Neural progenitor cell (in vitro differentiated cells): ENCODE data around the gene TMEM130. TPM values are rescaled to one million over a fixed set of nuclear protein-coding genes. Genes with fewer than 3 reads are reported as not detected.

ENCODE experiments used
- DNase-seq: peaks from one replicate; pipeline ENCODE4 v3.0.0-alpha.2; 2016; ENCODE audit warnings: low spot score
- H2AFZ ChIP-seq: fragments of 200-600 bp; sonication (generic); replicated peaks from 2 replicates; pipeline ENCODE4 v1.6.1; 2016; ENCODE audit warnings: antibody characterized with exemption
- H3F3A ChIP-seq: fragments of 200-600 bp; sonication (generic); 2 replicates; pipeline ENCODE4 v1.6.1; 2016; ENCODE audit warnings: antibody characterized with exemption, low read depth
- H3K27ac ChIP-seq: fragments of 200-600 bp; sonication (generic); 2 replicates; pipeline ENCODE4 v1.5.1; 2016; ENCODE audit warnings: mild to moderate bottlenecking
- H3K27me3 ChIP-seq: fragments of 200-600 bp; sonication (generic); 2 replicates; pipeline ENCODE4 v1.6.1; 2016; ENCODE audit warnings: mild to moderate bottlenecking, moderate library complexity
- H3K36me3 ChIP-seq: fragments of 200-600 bp; sonication (generic); 2 replicates; pipeline ENCODE4 v1.5.1; 2016
- H3K4me1 ChIP-seq: fragments of 200-600 bp; sonication (generic); 2 replicates; pipeline ENCODE4 v1.6.1; 2016; ENCODE audit warnings: mixed run types
- H3K4me2 ChIP-seq: fragments of 200-600 bp; sonication (generic); 2 replicates; pipeline ENCODE4 v1.6.1; 2016
- H3K4me3 ChIP-seq: fragments of 200-600 bp; sonication (generic); 2 replicates; pipeline ENCODE4 v1.5.1; 2016
- H3K79me2 ChIP-seq: fragments of 200-600 bp; sonication (generic); 2 replicates; pipeline ENCODE4 v1.6.1; 2016; ENCODE audit warnings: low read depth
- H3K9ac ChIP-seq: fragments of 200-600 bp; sonication (generic); 2 replicates; pipeline ENCODE4 v1.6.1; 2016
- H3K9me3 ChIP-seq: fragments of 200-600 bp; sonication (generic); 2 replicates; pipeline ENCODE4 v1.5.1; 2016; ENCODE audit warnings: low read depth
- H4K20me1 ChIP-seq: fragments of 200-600 bp; sonication (generic); 2 replicates; pipeline ENCODE4 v1.6.1; 2016; ENCODE audit warnings: low read depth
- H3K27ac Mint-ChIP-seq: 3 replicates; pipeline ENCODE4 v1.8.0; 2021; ENCODE audit warnings: mixed read lengths
- H3K27me3 Mint-ChIP-seq: 2 replicates; pipeline ENCODE4 v1.8.0; 2022; ENCODE audit warnings: low read depth, mild to moderate bottlenecking, inconsistent platforms, moderate library complexity, mixed read lengths; ENCODE audit not compliant: insufficient read depth
- H3K36me3 Mint-ChIP-seq: 3 replicates; pipeline ENCODE4 v1.8.0; 2021; ENCODE audit warnings: mixed read lengths
- H3K4me1 Mint-ChIP-seq: 3 replicates; pipeline ENCODE4 v1.8.0; 2021; ENCODE audit warnings: mixed read lengths
- H3K4me3 Mint-ChIP-seq: 3 replicates; pipeline ENCODE4 v1.8.0; 2021; ENCODE audit warnings: mild to moderate bottlenecking, moderate library complexity, mixed read lengths
- H3K9me3 Mint-ChIP-seq: 3 replicates; pipeline ENCODE4 v1.8.0; 2020; ENCODE audit warnings: mixed read lengths
- CTCF ChIP-seq: fragments of 200-600 bp; sonication (generic); IDR thresholded peaks from 2 replicates; pipeline ENCODE4 v1.5.1; 2017; ENCODE audit warnings: antibody characterized with exemption, mild to moderate bottlenecking
- EZH2 ChIP-seq: fragments of 200-600 bp; sonication (generic); IDR thresholded peaks from 2 replicates; pipeline ENCODE4 v1.6.1; 2017; ENCODE audit warnings: antibody characterized with exemption, mild to moderate bottlenecking, moderate library complexity
- EZH2phosphoT487 ChIP-seq: fragments of 200-600 bp; sonication (generic); IDR thresholded peaks from 2 replicates; pipeline ENCODE4 v1.6.1; 2017; ENCODE audit warnings: antibody characterized with exemption
- total RNA-seq: library from RNA; depleted of rRNA; stranded (reverse); fragments of >200 nt; gene quantifications from 2 replicates; pipeline ENCODE4 v1.2.3, GENCODE V29; 2015; ENCODE audit warnings: low replicate concordance

TMEM130 gene
- total RNA-seq, 1 donor from 2014 or later = 1.0 TPM

DNA sequence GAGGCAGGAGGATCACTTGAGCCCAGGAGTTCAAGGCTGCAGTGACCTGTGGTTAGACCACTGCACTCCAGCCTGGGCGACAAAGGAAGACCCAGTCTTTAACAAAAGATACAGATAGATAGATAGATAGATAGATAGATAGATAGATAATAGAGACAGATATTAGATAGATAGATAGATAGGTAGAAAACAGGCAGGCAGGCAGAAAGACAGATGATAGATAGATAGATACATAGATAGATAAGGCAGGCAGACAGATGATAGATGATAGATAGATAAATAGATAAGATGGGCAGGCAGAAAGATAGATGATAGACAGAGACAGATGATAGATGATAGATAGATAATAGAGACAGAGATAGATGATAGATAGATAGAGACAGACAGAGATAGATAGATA, 54.5 kb downstream of the TMEM130 start:
- Histone ChIP-seq H3K36me3 (no peaks in the 10 kb centered on the region), H3K79me2 (no peaks in the 10 kb centered on the region), H4K20me1 (no peaks in the 10 kb centered on the region), H3K4me1 (no peaks in the 10 kb centered on the region), H3K27ac (no peak overlapping the region), H3K27me3 (no peaks in the 10 kb centered on the region), H3K9me3 (no peaks in the 10 kb centered on the region), H3K4me2 (no peak overlapping the region), H3F3A (peaks cover 5% of the 10 kb centered on the region), H2AFZ (no peak overlapping the region), H3K4me3 (no peak overlapping the region), H3K9ac (no peak overlapping the region)
- Mint-ChIP-seq H3K27me3 (peaks cover 22% of the 10 kb centered on the region), H3K36me3 (no peaks in the 10 kb centered on the region), H3K4me1 (peaks cover 18% of the 10 kb centered on the region), H3K9me3 (peaks cover 8% of the 10 kb centered on the region), H3K27ac (no peak overlapping the region), H3K4me3 (no peak overlapping the region)
- TF ChIP-seq EZH2 (no peak), EZH2phosphoT487 (no peak), CTCF (no peak)
- DNase-seq = no peak

GRCh38 chr7:98811299-98811698, 58.5 kb downstream of the TMEM130 start:
- no peak for DNase-seq
- Histone ChIP-seq H3K36me3 (no peaks in the 10 kb centered on the region), H3K9me3 (no peaks in the 10 kb centered on the region), H3K27me3 (no peaks in the 10 kb centered on the region), H2AFZ (no peak overlapping the region), H3K4me2 (no peak overlapping the region), H3K4me1 (no peaks in the 10 kb centered on the region), H4K20me1 (no peaks in the 10 kb centered on the region), H3K79me2 (no peaks in the 10 kb centered on the region), H3K27ac (no peak overlapping the region), H3F3A (peaks cover 14% of the 10 kb centered on the region), H3K4me3 (no peak overlapping the region), H3K9ac (no peak overlapping the region)
- Mint-ChIP-seq H3K27me3 (peaks cover 28% of the 10 kb centered on the region), H3K9me3 (peaks cover 26% of the 10 kb centered on the region), H3K27ac (no peak overlapping the region), H3K4me1 (peaks cover 30% of the 10 kb centered on the region), H3K4me3 (peak overlapping the region; percentile 59), H3K36me3 (no peaks in the 10 kb centered on the region)
- TF ChIP-seq EZH2phosphoT487 (no peak), CTCF (no peak), EZH2 (no peak)

DNA sequence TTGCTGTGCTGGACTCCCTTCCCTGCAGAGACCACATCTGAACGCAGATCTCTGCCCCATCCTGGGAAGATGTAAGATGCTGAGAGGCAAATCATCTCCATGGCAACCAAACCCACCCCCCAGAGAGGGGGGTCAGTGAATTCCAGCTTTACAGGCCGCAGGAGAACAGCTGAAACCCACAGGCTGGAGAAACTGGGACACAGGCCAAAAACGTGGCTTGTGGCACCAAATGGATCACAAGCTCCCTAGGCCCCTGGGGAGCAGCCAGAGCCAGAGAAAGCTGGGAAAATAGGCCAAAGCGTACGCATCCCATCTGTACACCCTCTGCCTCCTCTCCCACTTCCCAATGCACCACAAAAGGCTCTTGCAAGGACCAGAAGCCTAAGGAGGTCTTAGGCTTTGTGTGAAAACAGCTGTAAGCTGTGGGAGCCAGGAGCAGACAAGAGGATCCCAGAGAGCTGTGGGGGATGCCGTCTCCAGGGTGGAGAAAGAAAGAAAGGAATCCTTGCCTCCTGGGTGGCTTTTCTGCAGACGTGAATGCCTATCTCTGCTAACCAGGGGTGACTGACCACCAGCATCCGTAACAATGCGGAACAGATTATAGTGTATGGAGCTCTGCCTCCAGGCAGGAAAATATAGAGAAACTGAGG, 59.5 kb downstream of the TMEM130 start:
- Mint-ChIP-seq H3K4me3 (peak overlapping the region; percentile 25), H3K36me3 (no peaks in the 10 kb centered on the region), H3K27me3 (peaks cover 24% of the 10 kb centered on the region), H3K27ac (peak overlapping the region; percentile 89), H3K9me3 (peaks cover 26% of the 10 kb centered on the region), H3K4me1 (peaks cover 30% of the 10 kb centered on the region)
- Histone ChIP-seq H3K9me3 (no peaks in the 10 kb centered on the region), H2AFZ (peak overlapping the region; percentile 31), H3K27me3 (no peaks in the 10 kb centered on the region), H3K4me3 (no peak overlapping the region), H3K27ac (peak overlapping the region; percentile 89), H3K36me3 (no peaks in the 10 kb centered on the region), H4K20me1 (no peaks in the 10 kb centered on the region), H3K79me2 (no peaks in the 10 kb centered on the region), H3K4me1 (no peaks in the 10 kb centered on the region), H3F3A (peaks cover 14% of the 10 kb centered on the region), H3K9ac (no peak overlapping the region), H3K4me2 (peak overlapping the region; percentile 19)
- TF ChIP-seq EZH2 (no peak), EZH2phosphoT487 (no peak), CTCF (no peak)
- DNase-seq = peak; percentile 48
